OCI-LY7 (cell line): ENCODE results near the gene COL18A1. TPM values are rescaled to one million over a fixed set of nuclear protein-coding genes. Genes with fewer than 3 reads are reported as not detected.

Source experiments
- BruUV-seq: library from RNA; stranded (reverse); fragments of 400-500 nt; replicated peaks from 2 replicates; lab custom pipeline; 2021; lab: Mats Ljungman, UMichigan
- CTCF ChIA-PET: fragments of 300-600 bp; sonication (Branson Sonifier 250); formaldehyde crosslinking; loops from one replicate; lab custom pipeline; 2022; ENCODE audit warnings: antibody characterized with exemption; ENCODE audit not compliant: unreplicated experiment; lab: Charles Lee
- POLR2A ChIA-PET: fragments of 300-600 bp; sonication (Branson Sonifier 250); formaldehyde crosslinking; loops from one replicate; lab custom pipeline; 2022; ENCODE audit warnings: antibody characterized with exemption; lab: Charles Lee
- DNase-seq: peaks from one replicate; pipeline ENCODE4 v3.0.0-alpha.2; 2015; ENCODE audit warnings: low spot score
- H2AFZ ChIP-seq: fragments of 200-600 bp; sonication (generic), shearing (Covaris generic); 2 replicates; pipeline ENCODE4 v1.6.1; 2014; ENCODE audit warnings: mild to moderate bottlenecking, antibody characterized with exemption, low read length, moderate library complexity
- H3K27ac ChIP-seq: fragments of 200-600 bp; sonication (generic); 2 replicates; pipeline ENCODE4 v1.5.1; 2014; ENCODE audit warnings: mixed run types, low read depth, mild to moderate bottlenecking, moderate library complexity, low read length, inconsistent platforms; ENCODE audit not compliant: poor library complexity, severe bottlenecking
- H3K36me3 ChIP-seq: fragments of 200-600 bp; sonication (generic); 2 replicates; pipeline ENCODE4 v1.6.1; 2014; ENCODE audit warnings: mild to moderate bottlenecking, antibody characterized with exemption, low read length, moderate library complexity, mixed read lengths; ENCODE audit not compliant: insufficient read depth
- H3K4me1 ChIP-seq: fragments of 200-600 bp; sonication (generic); 2 replicates; pipeline ENCODE4 v1.5.1; 2014; ENCODE audit warnings: mild to moderate bottlenecking, low read length; ENCODE audit not compliant: insufficient read depth, poor library complexity, severe bottlenecking
- H3K4me2 ChIP-seq: fragments of 200-600 bp; sonication (generic); 2 replicates; pipeline ENCODE4 v1.6.1; 2014; ENCODE audit warnings: mild to moderate bottlenecking, low read length
- H3K4me3 ChIP-seq: fragments of 200-600 bp; sonication (generic); 2 replicates; pipeline ENCODE4 v1.5.1; 2014; ENCODE audit warnings: mild to moderate bottlenecking, low read depth, low read length; ENCODE audit not compliant: poor library complexity, severe bottlenecking
- H3K79me2 ChIP-seq: fragments of 200-600 bp; sonication (generic); 2 replicates; pipeline ENCODE4 v1.6.1; 2016; ENCODE audit warnings: low read depth, mild to moderate bottlenecking, low read length, moderate library complexity, mixed read lengths; ENCODE audit not compliant: insufficient read depth
- H3K9me2 ChIP-seq: fragments of 200-600 bp; sonication (generic); 2 replicates; pipeline ENCODE4 v1.6.1; 2016; ENCODE audit warnings: mild to moderate bottlenecking, low read length, mixed read lengths; ENCODE audit not compliant: insufficient read depth
- H3K9me3 ChIP-seq: fragments of 200-600 bp; sonication (generic); 2 replicates; pipeline ENCODE4 v1.6.1; 2014; ENCODE audit warnings: mild to moderate bottlenecking, mixed run types, low read length, mixed read lengths
- H4K20me1 ChIP-seq: fragments of 200-600 bp; sonication (generic); 2 replicates; pipeline ENCODE4 v1.6.1; 2014; ENCODE audit warnings: mild to moderate bottlenecking, antibody characterized with exemption, low read length, moderate library complexity, mixed read lengths; ENCODE audit not compliant: insufficient read depth
- CTCF ChIP-seq: fragments of 200-600 bp; sonication (generic); conservative IDR thresholded peaks from 2 replicates; pipeline ENCODE4 v1.5.1; 2014; ENCODE audit warnings: mild to moderate bottlenecking, antibody characterized with exemption, low read length, moderate library complexity, mixed read lengths
- EZH2phosphoT487 ChIP-seq: fragments of 200-600 bp; sonication (generic); IDR thresholded peaks from 2 replicates; pipeline ENCODE4 v1.6.1; 2018; ENCODE audit warnings: low read depth, borderline replicate concordance, mild to moderate bottlenecking, mixed run types, antibody characterized with exemption, low read length, moderate library complexity, mixed read lengths
- intact Hi-C: fragments of 100-400 bp; cut with micrococcal nuclease; formaldehyde crosslinking; loops from one replicate; pipeline ENCODE4 v1.10.0; 2022; ENCODE audit not compliant: unreplicated experiment
- total RNA-seq, 2 experiments: library from RNA; depleted of rRNA in 1 of 2; stranded (reverse); fragments of >200 nt in 1 of 2; shearing (Covaris generic) in 1 of 2; gene quantifications; 2 replicates each; pipeline ENCODE4 v1.2.3, GENCODE V29; 2014 to 2022

Gene COL18A1
- total RNA-seq, 2 experiments from 2014 or later = 0.23 to 7.4 TPM

DNA sequence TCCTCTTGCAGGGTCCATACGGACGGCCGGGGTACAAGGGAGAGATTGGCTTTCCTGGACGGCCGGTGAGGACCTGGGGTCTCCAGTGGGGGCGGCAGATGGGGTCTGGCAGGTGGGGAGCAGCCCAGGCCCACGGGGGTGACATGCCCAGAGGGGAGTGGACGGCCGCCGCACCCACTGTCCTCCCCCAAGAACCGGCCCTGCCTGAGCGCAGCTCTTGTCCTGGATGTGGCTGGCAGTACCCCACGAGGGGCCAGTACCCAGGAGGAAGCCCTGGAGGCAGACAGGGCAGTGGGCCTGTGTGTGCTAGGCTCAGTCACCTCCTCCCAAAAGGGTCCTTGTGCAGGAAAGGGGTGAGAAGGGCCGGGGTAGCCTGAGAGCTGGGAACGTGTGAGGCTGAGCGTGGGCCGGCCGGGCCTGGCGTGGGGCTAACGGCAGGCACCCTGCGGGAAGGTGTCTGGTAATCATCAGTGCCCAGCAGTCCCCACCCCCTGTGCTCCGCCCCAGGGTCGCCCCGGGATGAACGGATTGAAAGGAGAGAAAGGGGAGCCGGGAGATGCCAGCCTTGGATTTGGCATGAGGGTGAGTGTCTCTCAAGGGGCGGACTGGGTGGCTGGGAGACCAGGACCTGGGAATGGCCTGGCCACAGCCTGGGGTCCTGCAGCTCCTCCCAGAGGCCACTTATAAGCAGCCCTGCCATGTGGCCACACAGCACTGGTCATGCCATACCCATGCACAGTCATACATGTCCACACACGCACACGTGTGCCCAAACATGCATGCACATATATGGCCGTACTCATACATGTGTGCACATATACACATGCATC is 90.1 kb downstream of the COL18A1 start:
- no peak for DNase-seq
- Histone ChIP-seq H3K79me2 (no peaks in the 10 kb centered on the region), H2AFZ (no peak overlapping the region), H3K4me2 (no peak overlapping the region), H3K4me1 (no peaks in the 10 kb centered on the region), H4K20me1 (no peaks in the 10 kb centered on the region), H3K9me3 (no peaks in the 10 kb centered on the region), H3K36me3 (no peaks in the 10 kb centered on the region), H3K9me2 (no peaks in the 10 kb centered on the region), H3K4me3 (no peak overlapping the region), H3K27ac (no peak overlapping the region)
- TF ChIP-seq EZH2phosphoT487 = no peak
- no peak for TF ChIP-seq CTCF
- no TSS peak for BruUV-seq
- ChIA-PET CTCF (no interaction called here), POLR2A (no interaction called here)
- intact Hi-C loops = no loop called here

- Histone ChIP-seq H3K4me3 (no peak overlapping the region), H3K79me2 (no peaks in the 10 kb centered on the region), H2AFZ (no peak overlapping the region), H4K20me1 (no peaks in the 10 kb centered on the region), H3K9me2 (no peaks in the 10 kb centered on the region), H3K4me2 (no peak overlapping the region), H3K36me3 (no peaks in the 10 kb centered on the region), H3K27ac (no peak overlapping the region), H3K4me1 (no peaks in the 10 kb centered on the region), H3K9me3 (no peaks in the 10 kb centered on the region)
- no peak for TF ChIP-seq EZH2phosphoT487
- TF ChIP-seq CTCF = no peak
- CTCF ChIA-PET = no interaction called here
- no TSS peak for BruUV-seq
- no peak for DNase-seq
- POLR2A ChIA-PET = no interaction called here
- intact Hi-C loops = no loop called here
These were observed 91.4 kb downstream of the COL18A1 start for GRCh38 chr21:45496151-45496967.
